ENCODE results near the gene EFCAB5.
"Not testable (repeated sequence)": the region's sequence is repeated elsewhere in the genome, so short reads cannot be mapped to it uniquely, and the experiment has no call there.

DNA sequence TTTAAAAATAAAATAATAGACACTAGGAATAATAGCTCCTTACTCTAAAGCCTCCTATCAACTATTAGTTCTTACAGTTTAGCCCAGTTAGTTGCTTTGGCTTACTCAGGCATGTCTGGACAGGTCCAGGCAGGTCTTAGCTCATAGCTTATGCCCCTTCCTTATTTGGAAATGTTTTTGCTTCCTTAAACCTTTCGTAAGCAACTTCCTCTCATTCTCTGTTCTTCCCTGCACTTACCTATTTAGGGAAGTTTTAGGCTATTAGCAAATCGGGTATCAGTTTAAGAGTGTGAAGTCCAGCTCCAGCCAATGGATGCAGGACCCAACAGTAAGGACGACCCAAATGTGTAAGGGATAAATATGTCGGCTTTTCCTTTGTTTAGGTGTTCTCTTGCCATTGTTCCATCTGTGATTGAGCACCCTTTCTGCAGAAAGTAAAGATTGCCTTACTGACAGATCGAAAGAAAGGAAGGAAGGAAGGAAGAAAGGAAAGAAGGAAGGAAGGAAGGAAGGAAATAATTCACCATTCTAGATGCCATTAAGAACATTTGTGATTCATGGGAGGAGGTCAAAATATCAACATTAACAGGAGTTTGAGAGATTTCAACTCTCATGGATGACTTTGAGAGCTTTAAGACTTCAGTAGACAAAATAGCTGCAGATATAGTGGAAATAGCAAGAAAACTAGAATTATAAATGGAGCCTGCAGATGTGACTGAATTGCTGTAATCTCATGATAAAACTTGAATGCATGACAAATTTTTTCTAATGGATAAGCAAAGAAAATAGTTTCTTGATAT is 99.5 kb downstream of the EFCAB5 start:
- TF ChIP-seq, protein P1, sequence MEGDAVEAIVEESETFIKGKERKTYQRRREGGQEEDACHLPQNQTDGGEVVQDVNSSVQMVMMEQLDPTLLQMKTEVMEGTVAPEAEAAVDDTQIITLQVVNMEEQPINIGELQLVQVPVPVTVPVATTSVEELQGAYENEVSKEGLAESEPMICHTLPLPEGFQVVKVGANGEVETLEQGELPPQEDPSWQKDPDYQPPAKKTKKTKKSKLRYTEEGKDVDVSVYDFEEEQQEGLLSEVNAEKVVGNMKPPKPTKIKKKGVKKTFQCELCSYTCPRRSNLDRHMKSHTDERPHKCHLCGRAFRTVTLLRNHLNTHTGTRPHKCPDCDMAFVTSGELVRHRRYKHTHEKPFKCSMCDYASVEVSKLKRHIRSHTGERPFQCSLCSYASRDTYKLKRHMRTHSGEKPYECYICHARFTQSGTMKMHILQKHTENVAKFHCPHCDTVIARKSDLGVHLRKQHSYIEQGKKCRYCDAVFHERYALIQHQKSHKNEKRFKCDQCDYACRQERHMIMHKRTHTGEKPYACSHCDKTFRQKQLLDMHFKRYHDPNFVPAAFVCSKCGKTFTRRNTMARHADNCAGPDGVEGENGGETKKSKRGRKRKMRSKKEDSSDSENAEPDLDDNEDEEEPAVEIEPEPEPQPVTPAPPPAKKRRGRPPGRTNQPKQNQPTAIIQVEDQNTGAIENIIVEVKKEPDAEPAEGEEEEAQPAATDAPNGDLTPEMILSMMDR (conservative IDR thresholded peaks at IDR 0.05; ENCODE audit: low read depth, low read length), result not testable (repeated sequence)
- TF ChIP-seq EZH2 (IDR thresholded peaks at IDR 0.05; ENCODE audit: low read length, unreplicated experiment), result not testable (repeated sequence)
